Spleen (tissue), 11 donors: ENCODE results near the gene EPHX1. TPM values are rescaled to one million over a fixed set of nuclear protein-coding genes. Genes with fewer than 3 reads are reported as not detected.

Experiments used
- DNase-seq: peaks from one replicate; pipeline ENCODE4 v3.0.0-alpha.2; 2020
- H3K27ac ChIP-seq, 8 donors: fragments of 200-600 bp; sonication (generic) in 7 of 8; 1 replicate in 4 of 8; 2 replicates in 4 of 8; pipeline versions ENCODE4 v1.5.0 to v1.8.0; 2016 to 2021; ENCODE audit warnings: inconsistent platforms in 4 of 8, mild to moderate bottlenecking in 4 of 8, moderate library complexity in 1 of 8
- H3K27me3 ChIP-seq, 7 donors: fragments of 200-600 bp; sonication (generic) in 6 of 7; replicated peaks in 1 of 7; 1 replicate in 4 of 7; 2 replicates in 3 of 7; pipeline versions ENCODE4 v1.5.0 to v1.8.0; 2016 to 2021; ENCODE audit warnings: inconsistent platforms in 3 of 7, mild to moderate bottlenecking in 1 of 7
- H3K36me3 ChIP-seq, 6 donors: fragments of 200-600 bp; sonication (generic) in 5 of 6; 1 replicate in 4 of 6; 2 replicates in 2 of 6; pipeline versions ENCODE4 v1.5.0 to v1.8.0; 2016 to 2021; ENCODE audit warnings: inconsistent platforms in 2 of 6
- H3K4me1 ChIP-seq, 6 donors: fragments of 200-600 bp; sonication (generic) in 5 of 6; 1 replicate in 3 of 6; 2 replicates in 3 of 6; pipeline versions ENCODE4 v1.5.0 to v1.8.0; 2016 to 2021; ENCODE audit warnings: inconsistent platforms in 3 of 6
- H3K4me3 ChIP-seq, 8 donors: fragments of 200-600 bp; sonication (generic) in 7 of 8; 1 replicate in 4 of 8; 2 replicates in 4 of 8; pipeline versions ENCODE4 v1.5.0 to v1.8.0; 2016 to 2021; ENCODE audit warnings: inconsistent platforms in 4 of 8, mild to moderate bottlenecking in 4 of 8, moderate library complexity in 2 of 8
- H3K9me3 ChIP-seq, 8 donors: fragments of 200-600 bp; sonication (generic) in 7 of 8; 1 replicate in 4 of 8; 2 replicates in 4 of 8; pipeline versions ENCODE4 v1.5.0 to v1.8.0; 2016 to 2021; ENCODE audit warnings: inconsistent platforms in 4 of 8
- POLR2A ChIP-seq, 3 donors: fragments of 450-650 bp; IDR thresholded peaks; one replicate each; pipeline ENCODE4 v1.5.1; 2017; ENCODE audit warnings: antibody characterized with exemption in 3 of 3, mild to moderate bottlenecking in 1 of 3
- POLR2AphosphoS5 ChIP-seq, 3 donors: sonication (generic); formaldehyde crosslinking; IDR thresholded peaks; one replicate each; pipeline ENCODE4 v1.5.1; 2017; ENCODE audit warnings: antibody characterized with exemption in 3 of 3
- WGBS, 5 donors: extraction: QIAGEN DNeasy Blood & Tissue Kit in 3 of 5; methylation state at CpG; one replicate each; pipeline versions ENCODE4 v1.1.5 to v1.1.7; 2013 to 2018; 5-methylcytosine and 5-hydroxymethylcytosine counted together
- intact Hi-C: fragments of 100-400 bp; cut with DNase I; formaldehyde crosslinking; loops from one replicate; pipeline ENCODE4 v1.15.0; 2023; ENCODE audit warnings: low total_unique reads
- polyA plus RNA-seq, 3 donors: library from polyadenylated mRNA; stranded (reverse); fragments of 200-250 nt; gene quantifications; one replicate each; pipeline ENCODE4 v1.2.1, GENCODE V29; 2013
- total RNA-seq, 7 donors: library from RNA; depleted of rRNA in 3 of 7; stranded (reverse); fragments of >200 nt in 3 of 7; fragmentation: NEBNext Ultra II Directional in 4 of 7; extraction: Animal tissue kit (Norgen Biotek cat#: 25700) in 4 of 7; gene quantifications; one replicate each; pipeline versions ENCODE4 v1.1.0 to v1.2.1, GENCODE V29; 2016 to 2021
- TF ChIP-seq, protein P1 (sequence below), 11 experiments: fragments of 200-600 bp in 7 of 11; fragments of 450-650 bp in 4 of 11; sonication (generic) in 4 of 11; IDR thresholded peaks in 8 of 11; conservative IDR thresholded peaks in 3 of 11; 1 replicate in 7 of 11; 2 replicates in 4 of 11; pipeline versions ENCODE4 v1.4.0 to v1.8.0; 2016 to 2021; ENCODE audit warnings: antibody characterized with exemption in 11 of 11, inconsistent platforms in 4 of 11, mild to moderate bottlenecking in 1 of 11
- donor health status: healthy with polysubstance abuse.
- donor health status: DM: no; HTN: no; CAD: no; lungs with moderate emphysema.
- donor health status: DM: no; HTN: no; CAD: no.
- donor health status: Bipolar disorder and iron deficiency.
- donor health status: healthy.
- donor health status: DM: no; HTN: no; CAD: no.
- donor health status: DM: yes; HTN: yes; CAD: no.

Gene EPHX1
- total and polyA plus RNA-seq, 10 donors = 3.9 to 92.8 (median 43.9) TPM

DNA sequence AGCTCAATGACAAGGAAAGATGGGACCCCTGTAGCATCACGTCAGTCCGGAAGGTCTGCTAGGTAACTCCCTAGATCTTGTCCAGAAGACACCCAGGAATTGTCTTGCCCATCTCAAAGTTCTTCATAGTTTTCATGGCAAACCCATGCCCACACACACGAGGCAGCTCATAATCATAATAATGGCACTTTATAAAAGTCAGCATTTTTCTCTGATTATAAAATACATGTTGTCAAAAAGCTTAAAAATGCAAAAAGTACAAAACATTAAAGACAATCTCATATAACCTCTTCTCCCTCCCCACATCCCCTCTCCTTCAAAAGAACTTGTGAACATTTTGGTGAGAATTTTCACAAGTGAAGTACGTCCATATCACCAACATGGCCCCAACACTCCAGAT, 30.8 kb downstream of the EPHX1 start:
- peaks cover 0 to 32% (median 2%) of the 10 kb centered on the region in 6 donors for H3K4me1 ChIP-seq
- H3K4me3 ChIP-seq = no peak overlapping the region
- H3K27ac ChIP-seq = no peak overlapping the region
- peaks cover 0 to 67% (median 10%) of the 10 kb centered on the region in 6 donors for H3K36me3 ChIP-seq
- no peaks in the 10 kb centered on the region for H3K27me3 ChIP-seq
- intact Hi-C loops = loop anchor here (10.0 kb wide), 1 partner anchor 64 kb away; no protein-coding TSS in a partner anchor
- DNase-seq = no peak
- H3K9me3 ChIP-seq = no peaks in the 10 kb centered on the region
- TF ChIP-seq, protein P1, sequence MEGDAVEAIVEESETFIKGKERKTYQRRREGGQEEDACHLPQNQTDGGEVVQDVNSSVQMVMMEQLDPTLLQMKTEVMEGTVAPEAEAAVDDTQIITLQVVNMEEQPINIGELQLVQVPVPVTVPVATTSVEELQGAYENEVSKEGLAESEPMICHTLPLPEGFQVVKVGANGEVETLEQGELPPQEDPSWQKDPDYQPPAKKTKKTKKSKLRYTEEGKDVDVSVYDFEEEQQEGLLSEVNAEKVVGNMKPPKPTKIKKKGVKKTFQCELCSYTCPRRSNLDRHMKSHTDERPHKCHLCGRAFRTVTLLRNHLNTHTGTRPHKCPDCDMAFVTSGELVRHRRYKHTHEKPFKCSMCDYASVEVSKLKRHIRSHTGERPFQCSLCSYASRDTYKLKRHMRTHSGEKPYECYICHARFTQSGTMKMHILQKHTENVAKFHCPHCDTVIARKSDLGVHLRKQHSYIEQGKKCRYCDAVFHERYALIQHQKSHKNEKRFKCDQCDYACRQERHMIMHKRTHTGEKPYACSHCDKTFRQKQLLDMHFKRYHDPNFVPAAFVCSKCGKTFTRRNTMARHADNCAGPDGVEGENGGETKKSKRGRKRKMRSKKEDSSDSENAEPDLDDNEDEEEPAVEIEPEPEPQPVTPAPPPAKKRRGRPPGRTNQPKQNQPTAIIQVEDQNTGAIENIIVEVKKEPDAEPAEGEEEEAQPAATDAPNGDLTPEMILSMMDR (IDR thresholded peaks at IDR 0.05 in 8 of 11, conservative IDR thresholded peaks at IDR 0.05 in 3 of 11) = no peak
- TF ChIP-seq POLR2A (IDR thresholded peaks at IDR 0.05) = no peak
- no peak for TF ChIP-seq POLR2AphosphoS5 (IDR thresholded peaks at IDR 0.05)
- 87 to 91% (median 89%) methylated on average over 4 of the region's 4 CpGs for WGBS, 5 donors

DNA sequence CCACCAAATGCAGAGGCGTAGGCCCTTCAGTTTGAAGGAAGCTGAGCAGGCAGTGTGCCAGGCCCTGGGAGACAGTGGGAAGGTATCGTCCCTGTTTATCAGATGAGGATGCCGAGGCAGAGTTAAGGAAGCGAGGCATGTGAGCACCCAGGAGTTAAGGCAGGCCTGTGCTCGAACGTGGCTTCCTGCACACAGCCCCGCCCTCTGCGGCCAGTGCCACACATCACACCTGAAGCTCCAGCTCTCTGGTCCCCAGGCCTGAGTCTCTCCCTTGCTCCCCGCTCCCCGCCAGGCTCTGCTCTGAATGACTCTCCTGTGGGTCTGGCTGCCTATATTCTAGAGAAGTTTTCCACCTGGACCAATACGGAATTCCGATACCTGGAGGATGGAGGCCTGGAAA, 32.1 kb downstream of the EPHX1 start:
- Histone ChIP-seq H3K27me3 (no peaks in the 10 kb centered on the region), H3K4me1 (peaks cover 0 to 34% (median 5%) of the 10 kb centered on the region in 6 donors), H3K9me3 (no peaks in the 10 kb centered on the region), H3K27ac (peak overlapping the region in 2 of 8 donors; percentile 1 to 18), H3K4me3 (no peak overlapping the region), H3K36me3 (peaks cover 0 to 81% (median 24%) of the 10 kb centered on the region in 6 donors)
- peak; percentile 59 for DNase-seq
- intact Hi-C loops = loop anchor here (10.0 kb wide), 1 partner anchor 63 kb away; no protein-coding TSS in a partner anchor
- WGBS, 5 donors = 79 to 93% (median 85%) methylated on average over 10 to 12 of the region's 12 CpGs
- TF ChIP-seq, protein P1 (IDR thresholded peaks at IDR 0.05 in 8 of 11, conservative IDR thresholded peaks at IDR 0.05 in 3 of 11) = no peak
- peak; percentile 21 to 73 (median 60) for TF ChIP-seq POLR2AphosphoS5 (IDR thresholded peaks at IDR 0.05)

DNA sequence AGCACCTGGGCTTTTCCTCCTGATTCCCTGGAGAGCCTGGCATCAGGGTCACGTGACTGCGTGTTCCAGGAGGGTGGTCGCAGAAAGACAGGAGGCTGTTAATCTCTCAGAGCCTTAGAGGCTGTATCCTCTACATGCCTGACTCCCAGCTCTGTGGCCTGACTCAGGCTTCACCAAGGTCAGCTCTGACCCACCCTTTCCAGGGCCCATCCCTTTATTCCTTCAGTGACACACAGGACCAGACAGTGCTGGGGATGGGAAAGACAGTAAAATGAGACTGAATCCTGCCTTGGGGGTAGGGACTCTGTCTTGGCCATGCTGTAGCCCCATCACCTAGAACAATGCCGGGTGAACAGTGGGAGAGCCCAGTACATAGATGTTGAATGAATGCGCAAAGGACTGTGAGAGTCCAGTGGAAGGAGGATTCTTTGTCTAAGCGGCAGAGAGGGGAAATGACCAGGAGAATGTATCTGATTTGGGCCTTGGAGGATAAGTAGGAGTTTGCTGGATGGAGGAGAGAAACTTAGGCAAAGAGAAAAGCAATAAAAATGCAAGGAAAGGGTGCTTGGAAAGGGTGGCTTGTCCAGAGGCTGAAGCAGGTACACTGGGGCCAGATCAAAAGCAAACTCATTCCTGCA, 33.0 kb downstream of the EPHX1 start:
- Histone ChIP-seq H3K9me3 (no peaks in the 10 kb centered on the region), H3K4me3 (no peak overlapping the region), H3K36me3 (peaks cover 0 to 89% (median 27%) of the 10 kb centered on the region in 6 donors), H3K27me3 (no peaks in the 10 kb centered on the region), H3K4me1 (peaks cover 7 to 43% (median 13%) of the 10 kb centered on the region in 6 donors), H3K27ac (peak overlapping the region in 2 of 8 donors; percentile 1 to 18)
- peak; percentile 29 for DNase-seq
- 84 to 92% (median 89%) methylated on average over 6 of the region's 6 CpGs for WGBS, 5 donors
- intact Hi-C loops = loop anchor here (10.0 kb wide), 1 partner anchor 62 kb away; no protein-coding TSS in a partner anchor
- TF ChIP-seq POLR2A (IDR thresholded peaks at IDR 0.05) = no peak
- TF ChIP-seq POLR2AphosphoS5 (IDR thresholded peaks at IDR 0.05) = no peak
- TF ChIP-seq, protein P1 (IDR thresholded peaks at IDR 0.05 in 8 of 11, conservative IDR thresholded peaks at IDR 0.05 in 3 of 11) = no peak

GRCh38 chr1:225843426-225843795, 33.5 kb downstream of the EPHX1 start:
- peak; percentile 53 for DNase-seq
- Histone ChIP-seq H3K4me3 (no peak overlapping the region), H3K27me3 (no peaks in the 10 kb centered on the region), H3K9me3 (no peaks in the 10 kb centered on the region), H3K4me1 (peaks cover 9 to 48% (median 18%) of the 10 kb centered on the region in 6 donors), H3K36me3 (peaks cover 0 to 89% (median 27%) of the 10 kb centered on the region in 6 donors), H3K27ac (peak overlapping the region in 1 of 8 donors; percentile 1)
- intact Hi-C loops = loop anchor here (10.0 kb wide), 1 partner anchor 61 kb away; no protein-coding TSS in a partner anchor
- TF ChIP-seq POLR2AphosphoS5 (IDR thresholded peaks at IDR 0.05) (peak in 2 of 3 donors; percentile 2 to 42), POLR2A (IDR thresholded peaks at IDR 0.05) (no peak)
- TF ChIP-seq, protein P1 (IDR thresholded peaks at IDR 0.05 in 8 of 11, conservative IDR thresholded peaks at IDR 0.05 in 3 of 11) = no peak
- 74 to 89% (median 86%) methylated on average over 6 of the region's 6 CpGs for WGBS, 5 donors
